G401 (cell line): Measurements from ENCODE around the gene FCN2. TPM values are rescaled to one million over a fixed set of nuclear protein-coding genes. Genes with fewer than 3 reads are reported as not detected.
A peak's percentile ranks its signal among the peaks of the same experiment; 100 is the strongest.

ENCODE experiments used
- DNase-seq: peaks from one replicate; pipeline ENCODE4 v3.0.0-alpha.2; 2015; ENCODE audit warnings: low spot score
- in situ Hi-C: cut with HindIII; loops from 2 replicates; pipeline ENCODE4 v1.10.0; 2016; ENCODE audit warnings: low sequenced_read_pairs, mixed read lengths
- total RNA-seq: library from RNA; depleted of rRNA; stranded (reverse); fragments of >200 nt; shearing (Covaris generic); gene quantifications from 2 replicates; pipeline ENCODE4 v1.2.3, GENCODE V29; 2014; rRNA removed

The FCN2 gene
- total RNA-seq = not detected in 2 replicates

DNA sequence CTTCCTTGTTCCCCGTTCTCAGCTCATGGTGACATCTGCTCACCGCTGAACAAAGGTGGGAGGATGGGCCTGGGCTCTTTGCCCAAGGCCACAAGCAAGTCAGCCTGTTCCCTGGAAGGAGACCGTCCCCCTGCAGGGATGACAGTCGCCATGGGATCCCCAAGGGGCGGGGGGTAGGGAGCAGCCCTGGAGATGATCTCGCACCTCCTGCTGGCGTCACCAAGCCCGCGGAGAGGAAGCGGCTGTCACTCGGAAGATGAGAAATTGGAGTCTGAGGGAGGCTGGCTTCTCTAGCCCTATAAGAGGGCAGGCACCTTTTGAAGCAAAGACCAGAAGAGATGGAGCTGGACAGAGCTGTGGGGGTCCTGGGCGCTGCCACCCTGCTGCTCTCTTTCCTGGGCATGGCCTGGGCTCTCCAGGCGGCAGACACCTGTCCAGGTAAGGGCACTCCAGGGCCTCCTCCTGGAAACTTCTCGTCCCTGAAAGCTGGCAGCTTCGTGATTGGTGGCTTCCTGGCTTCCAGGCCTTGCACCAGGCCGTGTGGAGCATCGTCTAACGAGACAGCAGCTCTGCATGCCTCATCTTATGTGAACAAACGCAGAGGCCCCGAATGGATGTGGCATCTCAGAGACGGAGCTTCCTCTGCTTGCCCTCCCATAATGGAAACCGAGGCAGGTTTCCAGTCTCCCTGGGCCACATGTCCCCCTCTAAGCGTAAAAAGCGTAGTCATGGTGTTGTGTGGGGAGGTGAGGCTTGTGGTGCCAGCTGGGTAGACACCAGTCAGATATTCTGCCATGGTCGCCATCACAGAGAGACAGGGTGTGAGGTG lies at the start of gene FCN2:
Gene FCN2, plus strand, starts transcription at position 327 of the 829 bp plus-strand sequence. Its CDS starts 12 bp downstream, at position 339.
- no peak for DNase-seq
- in situ Hi-C loops = no loop called here

DNA sequence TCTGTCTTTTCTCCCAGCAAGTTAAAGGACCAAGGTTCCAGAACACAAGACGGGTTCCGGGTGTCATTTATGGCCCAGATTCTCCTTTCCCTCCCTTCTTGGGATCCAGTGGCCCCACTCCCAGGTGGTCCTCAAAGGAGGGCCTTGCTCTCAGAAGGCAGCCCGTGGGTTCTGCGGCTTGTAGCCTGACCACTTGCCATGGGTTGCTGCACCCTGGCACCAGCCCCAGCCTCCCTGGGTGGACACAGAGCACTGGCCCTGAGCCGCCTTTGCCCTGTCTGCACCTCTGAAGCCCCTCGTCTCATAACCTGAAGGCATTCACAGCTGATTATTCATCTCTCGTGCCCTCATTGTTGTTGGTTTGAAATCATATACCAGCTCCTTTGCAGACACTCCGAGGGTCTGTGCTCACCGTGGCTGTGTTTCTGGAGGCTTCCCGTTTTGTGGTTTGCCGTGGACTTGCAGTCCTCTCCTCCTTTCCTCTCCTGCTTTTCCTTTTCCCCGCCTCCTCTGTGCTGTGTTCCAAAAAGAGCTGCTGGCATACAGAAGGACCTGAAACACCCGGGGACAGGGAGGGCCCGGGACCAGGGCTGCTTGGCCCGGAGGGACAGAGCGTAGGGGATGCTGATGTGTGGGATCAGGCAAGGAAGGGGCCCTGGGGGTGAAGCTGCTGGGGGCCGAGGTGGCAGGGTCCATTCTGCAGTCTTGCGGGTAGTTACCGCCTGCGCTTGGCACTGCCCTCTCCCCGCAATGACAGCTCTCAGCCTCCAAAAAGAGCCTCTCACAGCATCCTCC lies 49.5 kb upstream of the FCN2 start:
- in situ Hi-C loops = no loop called here
- peak; percentile 8 for DNase-seq

DNA sequence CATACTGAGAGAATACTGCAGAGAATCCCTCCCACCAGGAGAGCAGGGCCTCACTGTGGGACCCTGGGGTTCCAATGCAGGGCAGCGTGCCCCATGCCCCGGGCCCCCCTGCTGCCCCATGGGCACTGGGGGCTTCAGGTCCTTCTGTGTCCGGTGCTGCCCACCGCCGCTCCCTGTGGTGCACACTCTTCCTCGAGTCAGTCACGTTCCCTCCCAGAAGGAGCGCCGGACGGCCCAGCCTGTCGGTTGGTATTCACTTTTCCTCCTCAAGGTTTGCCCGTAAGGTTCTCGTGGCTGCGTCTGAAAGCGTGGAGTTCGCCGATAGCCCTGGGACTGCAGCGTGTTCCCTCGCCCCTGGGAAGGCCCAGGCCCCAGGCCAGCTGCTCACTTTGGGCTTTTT lies 48.1 kb upstream of the FCN2 start:
- in situ Hi-C loops = no loop called here

DNA sequence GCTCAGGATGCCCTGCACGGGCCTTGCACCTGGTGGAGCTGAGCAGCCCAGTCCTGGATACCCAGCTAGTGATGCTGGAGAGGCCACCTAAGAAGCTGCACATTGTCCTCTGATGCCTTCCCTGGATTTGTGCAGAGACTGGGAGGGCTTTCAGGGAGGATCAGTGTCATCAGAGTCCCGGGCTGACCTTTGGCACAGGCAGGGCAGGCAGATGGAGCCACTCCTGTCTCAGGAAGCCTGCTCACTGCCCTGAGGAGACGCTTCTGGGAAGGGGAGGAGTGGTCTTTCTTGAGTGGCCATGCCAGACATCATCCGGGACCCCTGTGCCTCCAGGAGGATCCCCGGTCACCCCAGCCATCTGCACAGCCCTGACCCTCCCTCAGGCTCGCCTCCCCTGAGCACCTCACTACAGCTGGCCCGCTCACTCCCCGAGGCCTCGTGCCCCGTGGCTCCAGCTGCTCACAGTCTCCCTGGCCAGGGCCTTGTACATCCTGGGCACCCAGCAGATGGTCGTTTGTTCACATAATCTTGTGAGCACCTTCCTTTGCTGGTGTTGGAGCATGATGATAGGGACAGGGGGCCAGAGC lies 47.2 kb upstream of the FCN2 start:
- in situ Hi-C loops = no loop called here
- no peak for DNase-seq

More for the DNA sequence above, 48.1 kb upstream of the FCN2 start:
- DNase-seq = no peak

DNA sequence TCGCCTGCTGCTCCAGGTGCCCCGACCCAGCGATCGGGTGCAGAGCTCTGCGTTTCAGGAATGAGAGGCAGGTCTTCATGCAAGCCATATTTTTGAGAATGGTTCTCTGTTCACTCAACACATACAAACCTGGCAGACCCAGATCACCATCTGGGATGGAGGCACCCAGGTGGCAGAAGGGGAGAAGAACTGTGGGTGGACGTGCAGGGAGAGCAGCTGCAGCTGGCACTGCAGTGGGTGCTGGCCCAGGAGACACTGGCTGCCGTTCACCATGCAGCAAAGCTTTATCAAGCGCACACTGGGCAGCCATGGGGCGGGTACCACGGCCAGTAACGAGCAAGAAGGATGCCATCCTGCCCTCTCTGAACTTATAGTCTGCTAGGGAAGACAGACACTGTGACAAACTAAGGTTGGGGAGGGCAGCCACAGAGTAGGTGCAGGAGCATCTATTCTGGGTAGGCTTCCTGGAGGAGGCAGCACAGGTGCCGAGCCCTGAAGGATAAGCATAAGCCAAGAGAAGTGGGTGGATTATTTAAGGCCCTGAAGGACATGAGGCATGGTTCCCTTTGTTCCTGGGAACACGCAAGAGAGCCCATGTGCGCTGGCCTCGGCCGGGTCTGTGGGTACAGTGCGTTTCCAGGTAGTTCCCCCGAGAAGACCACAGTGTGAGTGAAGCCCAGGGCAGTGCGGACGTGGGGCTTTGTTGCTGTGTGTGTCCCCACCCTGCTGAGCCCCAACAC lies 46.2 kb upstream of the FCN2 start:
- no peak for DNase-seq
- in situ Hi-C loops = no loop called here

DNA sequence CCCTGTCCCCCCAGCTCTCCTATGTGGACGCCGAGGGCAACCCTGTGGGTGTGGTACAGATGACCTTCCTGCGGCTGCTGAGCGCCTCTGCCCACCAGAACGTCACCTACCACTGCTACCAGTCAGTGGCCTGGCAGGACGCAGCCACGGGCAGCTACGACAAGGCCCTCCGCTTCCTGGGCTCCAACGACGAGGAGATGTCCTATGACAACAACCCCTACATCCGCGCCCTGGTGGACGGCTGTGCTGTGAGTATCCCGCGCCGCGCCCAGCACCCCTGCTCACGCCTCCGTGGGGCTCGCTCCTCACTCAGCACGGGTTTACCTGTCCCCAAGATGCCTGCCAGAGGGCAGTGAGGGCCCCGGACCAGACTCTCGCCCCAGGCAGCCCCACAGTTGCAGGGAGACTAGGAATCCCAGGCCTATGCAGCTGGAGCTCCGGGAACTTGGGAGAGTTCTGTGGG lies 45.6 kb upstream of the FCN2 start:
- DNase-seq = no peak
- in situ Hi-C loops = no loop called here

DNA sequence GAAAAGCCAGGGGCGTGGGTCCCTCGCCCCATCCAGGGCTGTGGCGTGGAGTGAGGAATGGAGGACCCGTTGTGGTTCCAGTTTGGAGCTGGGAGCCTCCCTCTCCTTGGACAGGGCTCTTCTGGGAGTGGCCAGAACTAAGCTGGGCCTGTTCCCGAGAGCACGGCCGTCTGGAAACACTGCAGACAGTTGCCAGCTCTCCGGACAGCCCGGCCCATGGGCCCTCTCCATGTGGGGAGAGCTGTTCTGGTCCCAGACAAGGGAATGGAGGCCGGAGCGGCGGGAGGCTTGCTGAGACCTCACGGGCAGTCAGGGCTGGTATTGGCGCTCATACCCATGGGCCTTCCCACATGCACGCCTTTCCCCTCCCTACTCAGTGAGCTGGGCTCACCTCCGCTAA lies 45.2 kb upstream of the FCN2 start:
- no peak for DNase-seq
- in situ Hi-C loops = no loop called here

DNA sequence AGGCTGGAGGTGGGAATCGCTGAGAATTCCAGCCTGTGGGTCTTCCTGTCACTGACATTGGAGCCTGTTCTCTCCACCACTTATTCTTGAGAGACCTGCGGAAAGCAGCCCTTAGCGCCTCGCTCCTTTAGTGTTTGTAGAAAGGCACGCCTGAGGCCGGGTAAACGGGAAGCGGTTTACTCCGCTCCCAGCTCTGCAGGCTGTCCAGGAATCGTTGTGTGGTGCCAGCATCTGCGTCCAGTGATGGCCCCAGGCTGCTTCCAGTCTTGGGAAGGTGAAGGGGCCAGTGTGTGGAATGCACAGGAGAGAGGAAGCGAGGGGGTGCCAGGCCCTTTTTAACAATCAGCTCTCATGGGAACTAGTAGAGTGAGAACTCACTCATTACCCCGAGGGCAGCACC lies 44.6 kb upstream of the FCN2 start:
- DNase-seq = no peak
- in situ Hi-C loops = no loop called here

DNA sequence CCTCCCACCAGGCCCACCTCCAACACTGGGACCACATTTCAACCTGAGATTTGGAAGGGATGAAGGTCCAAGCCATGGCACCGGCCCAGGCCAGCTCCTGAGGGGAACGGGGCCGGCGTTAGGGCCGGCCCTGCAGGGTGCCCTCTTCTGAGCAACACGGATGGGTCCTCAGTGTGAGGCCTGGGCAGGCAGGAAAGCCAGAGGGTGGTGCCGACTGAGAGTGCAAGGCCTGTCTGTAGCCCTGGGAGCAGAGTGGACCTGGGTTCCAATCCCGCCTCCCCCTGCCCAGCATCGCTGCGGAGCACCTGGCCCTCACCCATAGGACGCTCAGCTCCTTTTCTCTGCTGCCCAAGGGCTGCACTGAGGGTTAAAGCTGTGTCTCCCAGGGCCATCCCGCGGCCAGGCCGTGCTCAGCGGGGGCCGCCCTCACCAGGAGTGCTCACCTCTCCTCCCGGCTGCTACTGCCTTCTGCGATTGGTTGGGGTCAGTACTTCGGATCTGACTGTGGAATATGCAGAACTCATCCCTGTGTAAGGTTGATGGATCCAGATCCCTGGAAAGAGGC lies 44.1 kb upstream of the FCN2 start:
- DNase-seq = no peak
- in situ Hi-C loops = no loop called here

DNA sequence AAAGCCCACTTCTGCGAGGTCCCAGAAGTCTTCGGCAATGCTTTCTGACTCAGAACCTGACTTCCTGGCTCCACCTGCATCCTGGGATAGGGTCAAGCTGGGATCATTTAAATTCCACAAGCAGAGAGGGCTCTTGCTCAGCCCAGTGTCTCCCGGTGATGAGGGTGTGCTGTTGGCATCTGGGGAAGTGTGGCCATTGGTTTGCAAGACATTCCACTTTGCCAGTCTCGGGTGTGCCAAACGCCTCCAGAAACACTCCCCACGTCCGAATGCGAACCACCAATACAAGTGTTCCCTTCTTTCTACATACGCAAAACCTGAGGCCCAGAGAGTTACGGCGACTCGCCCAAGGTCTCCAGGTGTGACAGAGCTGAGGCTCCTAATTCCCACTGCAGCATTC lies 43.1 kb upstream of the FCN2 start:
- in situ Hi-C loops = no loop called here
- DNase-seq = no peak

DNA sequence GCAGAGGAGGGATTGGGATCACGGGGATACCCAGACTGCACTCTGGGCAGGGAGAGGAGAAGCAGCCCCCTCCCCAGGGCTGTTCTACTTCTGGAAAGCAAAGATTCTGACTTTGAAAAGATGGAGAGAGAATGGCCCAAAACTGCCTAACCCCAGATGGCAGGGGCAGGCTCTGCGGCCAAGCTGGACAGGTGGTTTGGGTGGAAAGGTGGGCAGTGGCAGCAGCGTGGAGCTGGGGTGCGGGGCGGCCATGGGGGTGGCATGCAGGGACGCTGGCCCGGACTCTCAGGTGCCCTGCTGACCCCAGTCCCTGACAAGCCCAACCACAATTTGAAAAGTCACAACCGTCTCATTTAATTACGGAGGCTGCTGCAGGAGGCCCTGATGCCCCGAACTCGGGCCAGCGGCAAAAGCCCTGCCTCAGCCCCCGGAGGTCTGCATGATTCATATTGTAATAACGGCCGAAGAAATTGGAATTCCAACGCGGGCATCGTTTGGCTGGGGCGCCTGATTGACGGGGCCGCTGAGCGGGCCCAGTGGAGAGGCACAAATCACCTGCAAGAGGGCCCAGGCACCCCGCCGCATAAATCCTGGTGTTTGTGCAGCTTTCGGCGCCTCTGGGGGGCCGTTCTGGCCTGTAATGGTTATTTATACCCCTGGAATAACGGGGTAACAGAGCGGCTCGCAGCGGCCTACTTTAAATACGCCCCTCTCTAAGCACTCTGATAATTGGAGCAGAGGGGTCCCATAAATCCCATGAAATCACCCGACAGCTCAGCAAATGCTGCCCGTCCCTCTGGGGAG lies 41.8 kb upstream of the FCN2 start:
- in situ Hi-C loops = no loop called here
- no peak for DNase-seq

DNA sequence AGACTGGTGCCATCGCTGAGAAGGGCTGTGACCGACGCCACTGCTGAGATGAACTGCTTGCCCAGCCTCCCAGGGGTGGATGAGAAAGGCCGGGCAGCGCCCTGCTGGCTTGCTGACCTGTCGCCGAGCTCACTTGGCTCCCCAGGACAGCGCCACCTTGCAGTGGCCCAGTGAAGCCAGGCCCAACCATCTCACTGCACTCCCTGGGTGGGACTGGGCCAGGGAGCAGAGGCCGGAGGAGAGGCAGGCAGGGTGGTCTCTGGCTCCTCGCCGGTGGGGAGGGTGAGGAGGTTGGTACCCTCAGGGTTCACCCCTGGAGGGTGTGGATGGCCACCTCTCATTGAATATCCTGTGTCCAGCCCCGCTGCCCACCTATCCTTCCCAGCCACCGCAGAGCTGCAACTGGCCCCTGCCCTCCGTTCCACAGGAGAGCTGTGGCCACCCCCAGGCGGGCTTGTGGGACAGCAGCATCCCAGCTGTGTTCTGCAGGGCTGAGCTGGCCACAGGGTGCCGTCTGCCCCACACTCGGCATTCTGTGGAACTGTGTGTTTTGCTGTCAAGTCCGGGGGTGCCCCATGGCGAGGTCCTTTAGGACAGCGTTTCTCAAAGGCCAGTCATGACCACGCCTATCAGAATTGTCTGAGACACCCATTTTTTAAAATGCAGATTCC lies 41.0 kb upstream of the FCN2 start:
- in situ Hi-C loops = no loop called here
- DNase-seq = no peak

DNA sequence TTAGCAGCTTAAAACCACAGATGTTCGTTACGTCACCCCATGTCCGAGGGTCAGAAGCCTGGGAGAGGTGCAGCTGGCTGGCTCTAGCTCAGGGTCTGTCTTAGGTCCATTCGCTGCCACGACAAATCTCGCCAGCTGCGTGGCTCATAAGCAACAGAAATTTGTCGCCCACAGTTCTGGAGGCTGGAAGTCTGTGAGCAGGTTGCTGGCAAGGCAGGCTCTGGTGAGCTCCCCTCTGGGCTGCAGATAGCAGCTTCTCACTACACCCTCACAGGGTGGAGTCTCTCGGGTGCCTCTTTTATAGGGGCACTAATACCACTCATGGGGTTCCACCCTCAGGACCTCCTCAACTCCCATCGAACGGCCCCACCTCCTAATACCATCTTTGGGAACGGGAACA lies 40.1 kb upstream of the FCN2 start:
- in situ Hi-C loops = no loop called here
- no peak for DNase-seq

DNA sequence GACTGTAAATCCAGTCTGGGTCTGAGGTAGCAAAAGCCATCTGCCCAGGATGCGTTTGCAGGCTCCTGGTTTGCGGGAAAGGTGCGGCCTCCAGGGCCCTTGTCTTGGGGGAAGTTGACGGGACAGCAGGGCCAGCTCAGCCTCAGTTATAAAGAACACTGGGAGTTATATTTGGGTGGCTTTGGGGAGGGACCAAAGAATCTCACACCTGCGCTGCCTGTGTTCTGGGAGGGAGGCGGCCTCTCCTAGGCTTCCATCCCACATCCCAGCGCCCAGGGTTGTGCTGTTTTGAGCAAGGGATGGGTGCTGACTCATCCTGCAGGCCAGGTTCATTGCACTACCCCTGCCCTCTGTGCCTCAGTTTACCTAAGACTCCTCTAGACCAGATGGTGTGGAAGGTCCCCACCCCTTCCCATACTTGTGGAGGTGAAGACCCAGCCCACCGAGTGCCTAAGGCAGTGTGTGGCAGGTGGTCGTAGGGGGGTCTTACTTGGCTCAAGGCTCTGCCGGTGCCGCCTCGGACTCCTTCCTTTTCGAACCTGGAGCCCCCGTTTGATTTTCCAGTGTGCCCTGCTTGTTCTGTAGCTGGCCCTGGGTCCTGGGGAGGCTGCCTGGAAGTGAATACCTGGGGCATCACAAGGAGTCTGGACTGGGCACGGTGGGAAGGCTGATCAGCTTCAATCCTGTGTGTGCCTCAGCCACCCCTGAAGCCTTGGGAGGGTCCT lies 39.3 kb upstream of the FCN2 start:
- in situ Hi-C loops = no loop called here
- DNase-seq = no peak

DNA sequence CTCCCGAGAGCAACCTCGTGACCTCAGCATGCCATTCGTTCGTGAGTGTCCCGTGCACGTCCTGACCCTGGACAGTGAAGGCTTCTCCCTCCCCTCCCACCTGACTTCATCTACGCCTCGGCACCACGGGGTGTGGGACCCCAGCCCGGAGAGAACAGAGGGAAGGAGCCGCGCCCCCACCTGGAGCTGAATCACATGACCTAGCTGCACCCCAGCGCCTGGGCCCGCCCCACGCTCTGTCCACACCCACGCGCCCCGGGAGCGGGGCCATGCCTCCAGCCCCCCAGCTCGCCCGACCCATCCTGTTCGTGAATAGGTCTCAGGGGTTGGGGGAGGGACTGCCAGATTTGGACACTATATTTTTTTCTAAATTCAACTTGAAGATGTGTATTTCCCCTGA lies 38.3 kb upstream of the FCN2 start:
- in situ Hi-C loops = no loop called here
- DNase-seq = no peak

DNA sequence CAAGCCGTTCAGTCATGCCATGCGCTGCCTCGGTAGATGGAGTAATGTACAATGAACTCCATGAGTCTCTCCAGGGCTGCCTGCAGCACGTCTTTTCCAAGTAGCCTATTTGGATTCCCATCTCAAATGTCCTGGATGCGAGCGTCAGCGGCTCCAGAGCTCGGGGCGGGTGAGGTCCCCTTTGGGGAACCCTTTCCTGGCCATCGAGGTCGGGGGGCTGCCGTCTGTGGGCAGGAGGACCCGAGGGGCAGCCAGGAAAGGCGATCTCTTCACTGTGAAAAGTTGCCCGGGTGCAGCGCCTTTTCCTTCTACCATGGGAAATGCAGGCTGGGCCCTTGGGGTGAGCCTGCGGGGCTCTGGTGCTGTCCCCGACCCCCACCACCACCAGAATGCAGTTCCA lies 36.9 kb upstream of the FCN2 start:
- in situ Hi-C loops = no loop called here
- no peak for DNase-seq

DNA sequence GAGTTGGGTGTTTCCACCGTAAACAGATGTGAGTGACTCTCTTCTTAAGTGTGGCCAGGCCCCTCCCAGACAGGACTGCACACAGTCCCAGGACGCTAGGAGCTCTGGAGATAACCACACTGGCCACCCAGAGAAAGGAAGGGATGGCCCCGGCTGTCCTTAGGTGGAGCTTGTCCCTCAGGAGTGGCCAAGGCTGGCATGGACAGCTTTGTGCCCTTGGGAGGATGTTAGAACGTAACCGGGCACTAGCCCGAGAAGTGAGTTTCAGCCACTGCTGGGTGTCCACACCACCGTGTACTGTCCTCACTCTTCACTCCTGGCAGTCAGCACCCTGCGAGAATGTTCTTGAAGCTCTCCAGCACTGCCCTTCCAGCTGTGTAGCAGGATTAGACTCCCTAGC lies 35.8 kb upstream of the FCN2 start:
- no peak for DNase-seq

More for the DNA sequence above, 35.8 kb upstream of the FCN2 start:
- in situ Hi-C loops = no loop called here
